GM21576 (cell line): ENCODE measurements around the gene HTN3.
"Not testable (repeated sequence)": the region's sequence is repeated elsewhere in the genome, so short reads cannot be mapped to it uniquely, and the experiment has no call there.

Experiments used
- ATAC-seq: cut with Tn5 transposase; IDR thresholded peaks from one replicate; pipeline ENCODE4 v1.9.1; 2021; ENCODE audit warnings: mild to moderate bottlenecking, moderate library complexity; ENCODE audit not compliant: unreplicated experiment

HTN3 gene

GRCh38 chr4:70028159-70028558 lies at the start of gene HTN3:
TSS of gene HTN3 (plus strand) at chr4:70028459. CDS start at chr4:70030741, 2,282 bp downstream.
- ATAC-seq = not testable (repeated sequence)

- ATAC-seq = peak; percentile 48
These were observed 44.2 kb upstream of the HTN3 start for GRCh38 chr4:69984030-69984443.

- no peak for ATAC-seq
These were observed 41.6 kb upstream of the HTN3 start for GRCh38 chr4:69986663-69987062.

GRCh38 chr4:69991016-69991415 lies 37.2 kb upstream of the HTN3 start:
- no peak for ATAC-seq

- ATAC-seq = no peak
These were observed 33.5 kb upstream of the HTN3 start for GRCh38 chr4:69994782-69995181.

GRCh38 chr4:69995526-69996016 lies 32.7 kb upstream of the HTN3 start, which contains the start of gene STATH:
TSS of gene STATH (plus strand) at chr4:69995966. CDS start at chr4:69998438, 2,472 bp downstream.
- ATAC-seq = no peak

- ATAC-seq = no peak
These were observed 28.8 kb upstream of the HTN3 start for GRCh38 chr4:69999420-69999819.

- no peak for ATAC-seq
These were observed 27.5 kb upstream of the HTN3 start for GRCh38 chr4:70000711-70001110.

GRCh38 chr4:70002507-70002906 lies 25.8 kb upstream of the HTN3 start:
- no peak for ATAC-seq

- no peak for ATAC-seq
These were observed 19.5 kb upstream of the HTN3 start for GRCh38 chr4:70008771-70009170.

GRCh38 chr4:70019006-70019405 lies 9.3 kb upstream of the HTN3 start:
- not testable (repeated sequence) for ATAC-seq

GRCh38 chr4:70023218-70023617 lies 5.0 kb upstream of the HTN3 start:
- ATAC-seq = no peak

GRCh38 chr4:70027011-70027410 lies 1.2 kb upstream of the HTN3 start:
- ATAC-seq = no peak

- not testable (repeated sequence) for ATAC-seq
These were observed 9.3 kb downstream of the HTN3 start for GRCh38 chr4:70037559-70037958.

GRCh38 chr4:70039928-70040327 lies 11.7 kb downstream of the HTN3 start:
- not testable (repeated sequence) for ATAC-seq

GRCh38 chr4:70041652-70042286 lies 13.5 kb downstream of the HTN3 start:
- ATAC-seq = no peak

- ATAC-seq = not testable (repeated sequence)
These were observed 21.9 kb downstream of the HTN3 start, which contains the start of gene HTN1 for GRCh38 chr4:70050138-70050537. TSS of gene HTN1 (plus strand) at chr4:70050438. CDS start at chr4:70053077, 2,639 bp downstream.

GRCh38 chr4:70056534-70056933 lies 28.3 kb downstream of the HTN3 start:
- not testable (repeated sequence) for ATAC-seq

GRCh38 chr4:70057651-70058050 lies 29.4 kb downstream of the HTN3 start:
- no peak for ATAC-seq

GRCh38 chr4:70059149-70059548 lies 30.9 kb downstream of the HTN3 start:
- ATAC-seq = no peak

GRCh38 chr4:70062000-70062399 lies 33.7 kb downstream of the HTN3 start:
- peak; percentile 76 for ATAC-seq

- no peak for ATAC-seq
These were observed 51.9 kb downstream of the HTN3 start for GRCh38 chr4:70080205-70080604.
